Ovary (tissue), 9 donors: ENCODE data around the gene C22orf42. TPM values are rescaled to one million over a fixed set of nuclear protein-coding genes. Genes with fewer than 3 reads are reported as not detected.

Experiments
- DNase-seq, 5 donors: peaks; one replicate each; pipeline ENCODE4 v3.0.0-alpha.2; 2019 to 2020
- H3K27ac ChIP-seq, 2 donors: fragments of 200-600 bp; one replicate each; pipeline versions ENCODE4 v1.5.1 to v1.8.0; 2019 to 2022
- H3K27me3 ChIP-seq: fragments of 200-600 bp; one replicate; pipeline ENCODE4 v1.8.0; 2022
- H3K36me3 ChIP-seq: fragments of 200-600 bp; sonication (generic); one replicate; pipeline ENCODE4 v1.5.1; 2019
- H3K4me1 ChIP-seq: one replicate; pipeline ENCODE4 v1.8.1; 2013; ENCODE audit warnings: mild to moderate bottlenecking, moderate library complexity; ENCODE audit not compliant: insufficient read depth
- H3K4me3 ChIP-seq: fragments of 200-600 bp; sonication (generic); one replicate; pipeline ENCODE4 v1.5.1; 2017
- H3K9me3 ChIP-seq, 2 donors: fragments of 200-600 bp in 1 of 2; sonication (generic) in 1 of 2; one replicate each; pipeline versions ENCODE4 v1.5.1 to v1.8.1; 2013 to 2019; ENCODE audit warnings: mild to moderate bottlenecking in 1 of 2, moderate library complexity in 1 of 2
- EP300 ChIP-seq: sonication (generic); formaldehyde crosslinking; IDR thresholded peaks from one replicate; pipeline ENCODE4 v1.6.1; 2017; ENCODE audit warnings: antibody characterized with exemption
- POLR2A ChIP-seq: fragments of 450-650 bp; IDR thresholded peaks from one replicate; pipeline ENCODE4 v1.6.1; 2017; ENCODE audit warnings: antibody characterized with exemption, mild to moderate bottlenecking, moderate library complexity
- WGBS, 3 donors: extraction: QIAGEN DNeasy Blood & Tissue Kit in 1 of 3; methylation state at CpG; one replicate each; pipeline versions ENCODE4 v1.1.5 to v1.1.7; 2013 to 2017; 5-methylcytosine and 5-hydroxymethylcytosine counted together
- intact Hi-C, 4 donors: fragments of 100-400 bp; cut with DNase I; formaldehyde crosslinking; loops; one replicate each; pipeline versions ENCODE4 v1.11.0 to v1.15.1; 2022 to 2023
- polyA plus RNA-seq, 2 donors: library from polyadenylated mRNA; stranded (reverse); fragments of 200-250 nt in 1 of 2; fragments of 350-450 nt in 1 of 2; fragmentation: Illumina TruSeq in 1 of 2; extraction: RNeasy Lipid Tissue Mini Kit (QIAGEN cat#74804) in 1 of 2; gene quantifications; one replicate each; pipeline ENCODE4 v1.2.3, GENCODE V29; 2013 to 2014
- total RNA-seq, 7 donors: library from RNA; depleted of rRNA in 2 of 7; stranded (reverse); fragments of >200 nt in 2 of 7; fragmentation: NEBNext Ultra II Directional in 3 of 7; extraction: Animal tissue kit (Norgen Biotek cat#: 25700) in 3 of 7; gene quantifications; one replicate each; pipeline versions ENCODE4 v1.1.0 to v1.2.4, GENCODE V29; 2016 to 2023
- TF ChIP-seq, protein P1 (sequence below), 3 donors: fragments of 450-650 bp in 2 of 3; fragments of 200-600 bp in 1 of 3; IDR thresholded peaks; one replicate each; pipeline versions ENCODE4 v1.5.1 to v1.8.0; 2016 to 2022; ENCODE audit warnings: antibody characterized with exemption in 3 of 3, mild to moderate bottlenecking in 1 of 3
- donor health status: DM: no; HTN: no; CAD: no; lungs with moderate emphysema.
- donor health status: DM: no; HTN: no; CAD: no.
- donor health status: Bipolar disorder and iron deficiency.
- donor health status: DM: yes; HTN: yes; CAD: no.
- donor health status: DM: no; HTN: no; CAD: no.
- donor health status: DM: yes; HTN: yes; CAD: no.

The C22orf42 gene
- total and polyA plus RNA-seq, 9 donors: not detected

DNA sequence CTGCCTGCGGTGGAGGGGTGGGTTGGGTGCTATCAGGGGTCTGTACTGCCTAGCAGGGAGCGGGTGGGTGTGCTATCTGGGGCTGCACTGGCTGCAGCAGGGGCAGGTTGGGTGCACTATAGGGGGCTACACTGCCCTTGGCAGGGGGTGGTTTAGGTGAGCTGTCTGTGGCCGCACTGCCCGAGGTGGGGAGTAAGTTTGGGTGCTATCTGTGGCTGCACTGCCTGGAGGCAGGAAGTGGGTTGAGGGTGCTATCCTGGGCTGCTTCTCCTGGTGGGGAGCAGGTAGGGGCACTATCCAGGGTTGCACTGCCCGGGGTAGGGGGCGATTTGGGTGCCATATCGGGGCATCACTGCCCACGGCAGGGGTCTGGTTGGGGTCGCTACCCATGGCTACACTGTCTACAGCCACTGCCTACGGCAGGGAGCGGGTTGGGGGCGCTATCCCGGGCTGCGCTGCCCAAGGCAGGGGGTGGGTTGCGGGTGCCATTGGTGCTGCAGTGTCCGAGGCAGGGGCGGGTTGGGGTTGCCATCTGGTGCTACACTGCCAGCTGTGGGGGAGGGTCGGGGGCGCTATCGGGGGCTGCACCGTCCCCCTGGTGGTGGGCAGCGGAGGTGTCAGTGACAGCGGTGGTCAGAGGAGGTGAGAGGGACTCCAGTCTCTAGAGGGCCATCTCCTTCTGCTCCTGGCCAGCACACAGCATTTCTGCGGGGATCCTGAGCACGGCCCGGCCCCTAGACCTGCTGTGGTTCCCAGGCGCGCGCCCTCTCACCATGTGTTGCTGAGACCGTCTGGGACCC lies 47.1 kb upstream of the C22orf42 start:
- WGBS, 3 donors: 82 to 96% (median 91%) methylated on average over 10 to 30 of the region's 30 CpGs
- Histone ChIP-seq H3K4me1 (peaks cover 2% of the 10 kb centered on the region), H3K27ac (no peak overlapping the region), H3K4me3 (no peak overlapping the region), H3K9me3 (no peaks in the 10 kb centered on the region), H3K36me3 (no peaks in the 10 kb centered on the region), H3K27me3 (no peaks in the 10 kb centered on the region)
- no peak for TF ChIP-seq POLR2A
- no peak for DNase-seq
- intact Hi-C loops: no loop called here

DNA sequence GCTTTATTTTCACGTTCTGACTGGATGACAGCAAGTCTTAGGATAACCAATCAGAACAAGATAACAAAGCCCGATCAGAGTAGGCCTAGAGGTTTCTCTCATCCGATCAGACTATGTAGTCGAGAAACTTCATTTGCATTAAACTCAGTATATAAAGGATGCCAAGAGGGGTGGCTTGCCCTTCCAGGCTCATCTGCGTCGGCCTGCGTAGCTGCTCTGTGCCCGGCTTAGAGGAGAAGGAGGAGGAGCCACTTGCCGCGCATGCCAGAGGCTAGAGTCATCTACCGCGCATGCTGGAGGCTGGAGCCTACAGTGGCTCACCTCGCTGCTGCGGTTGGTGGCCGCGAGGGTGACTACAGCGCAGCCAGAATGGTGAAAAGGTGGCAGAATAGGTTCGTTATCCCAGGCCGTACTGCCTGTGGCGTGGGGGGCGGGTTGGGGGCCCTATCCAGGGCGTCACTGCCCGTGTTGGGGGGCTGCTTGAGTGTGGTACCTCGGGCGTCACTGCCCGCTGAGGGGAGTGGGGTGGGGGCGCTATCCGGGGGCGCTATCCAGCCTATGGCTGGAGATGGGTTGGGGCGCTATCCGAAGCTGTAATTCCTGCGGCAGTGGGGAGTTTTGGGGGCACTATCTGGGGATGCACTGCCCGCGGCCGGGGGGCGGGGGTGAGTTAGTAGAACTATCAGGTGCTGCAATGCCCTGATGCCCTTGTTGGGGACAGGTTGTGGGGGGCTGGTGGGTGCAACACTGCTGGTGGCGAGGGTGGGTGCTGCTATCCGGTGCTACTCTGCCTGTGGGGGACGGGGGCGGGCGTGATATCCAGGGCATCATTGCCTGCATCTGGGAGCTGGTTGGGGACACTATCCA lies 46.0 kb upstream of the C22orf42 start, which contains the start of gene RFPL2:
TSS of gene RFPL2 (minus strand) at position 218 of the 867 bp plus-strand sequence. CDS start 2,622 bp downstream, outside the sequence.
- H3K27me3 ChIP-seq: no peaks in the 10 kb centered on the region

DNA sequence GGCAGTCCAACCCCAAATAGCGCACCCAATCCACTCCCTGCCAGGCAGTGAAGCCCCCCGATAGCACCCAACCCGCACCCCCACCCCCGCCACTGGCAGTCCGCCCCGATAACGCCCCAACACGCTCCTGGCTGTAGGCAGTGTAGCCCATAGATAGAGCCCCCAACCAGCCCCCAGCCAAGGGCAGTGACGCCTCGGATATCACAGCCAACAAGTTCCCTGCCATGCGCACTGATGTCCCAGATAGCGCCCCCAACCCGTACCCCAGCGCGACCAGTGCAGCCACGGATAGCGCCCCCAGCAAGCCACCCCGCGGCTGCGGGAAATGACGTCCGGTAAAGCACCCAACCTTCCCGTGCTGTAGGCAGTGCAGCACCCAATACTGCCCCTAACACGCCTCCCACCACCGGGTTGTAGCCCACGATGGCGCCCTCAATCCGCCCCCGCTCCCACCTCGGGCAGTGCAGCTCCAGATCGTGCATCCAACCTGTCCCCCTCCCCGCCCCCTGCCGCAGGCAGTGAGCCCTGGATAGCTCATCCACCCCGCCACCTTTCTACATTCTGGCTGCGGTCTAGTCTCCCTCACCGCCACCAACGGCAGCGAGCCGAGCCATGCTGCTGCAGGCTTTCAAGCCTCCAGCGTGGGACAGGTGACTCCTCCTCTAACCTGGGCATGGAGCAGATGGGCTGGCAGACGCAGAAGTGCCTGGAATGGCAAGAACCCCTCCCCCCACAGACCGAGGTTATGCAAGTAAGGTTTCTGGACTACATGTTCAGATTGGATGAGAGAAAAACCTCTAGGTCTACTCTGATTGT lies 45.1 kb upstream of the C22orf42 start:
- no peak overlapping the region for H3K27ac ChIP-seq
- H3K4me3 ChIP-seq: no peak overlapping the region
- intact Hi-C loops: no loop called here
- no peaks in the 10 kb centered on the region for H3K36me3 ChIP-seq
- H3K27me3 ChIP-seq: no peaks in the 10 kb centered on the region
- H3K9me3 ChIP-seq: no peaks in the 10 kb centered on the region
- TF ChIP-seq EP300: no peak
- TF ChIP-seq, protein P1, sequence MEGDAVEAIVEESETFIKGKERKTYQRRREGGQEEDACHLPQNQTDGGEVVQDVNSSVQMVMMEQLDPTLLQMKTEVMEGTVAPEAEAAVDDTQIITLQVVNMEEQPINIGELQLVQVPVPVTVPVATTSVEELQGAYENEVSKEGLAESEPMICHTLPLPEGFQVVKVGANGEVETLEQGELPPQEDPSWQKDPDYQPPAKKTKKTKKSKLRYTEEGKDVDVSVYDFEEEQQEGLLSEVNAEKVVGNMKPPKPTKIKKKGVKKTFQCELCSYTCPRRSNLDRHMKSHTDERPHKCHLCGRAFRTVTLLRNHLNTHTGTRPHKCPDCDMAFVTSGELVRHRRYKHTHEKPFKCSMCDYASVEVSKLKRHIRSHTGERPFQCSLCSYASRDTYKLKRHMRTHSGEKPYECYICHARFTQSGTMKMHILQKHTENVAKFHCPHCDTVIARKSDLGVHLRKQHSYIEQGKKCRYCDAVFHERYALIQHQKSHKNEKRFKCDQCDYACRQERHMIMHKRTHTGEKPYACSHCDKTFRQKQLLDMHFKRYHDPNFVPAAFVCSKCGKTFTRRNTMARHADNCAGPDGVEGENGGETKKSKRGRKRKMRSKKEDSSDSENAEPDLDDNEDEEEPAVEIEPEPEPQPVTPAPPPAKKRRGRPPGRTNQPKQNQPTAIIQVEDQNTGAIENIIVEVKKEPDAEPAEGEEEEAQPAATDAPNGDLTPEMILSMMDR (IDR thresholded peaks at IDR 0.05): no peak
- TF ChIP-seq POLR2A: no peak
- 29 to 53% (median 51%) methylated on average over 41 to 42 of the region's 42 CpGs for WGBS, 3 donors
- peaks cover 2% of the 10 kb centered on the region for H3K4me1 ChIP-seq
- no peak for DNase-seq

More for the DNA sequence above, 46.0 kb upstream of the C22orf42 start, which contains the start of gene RFPL2:
- DNase-seq: no peak
- H3K9me3 ChIP-seq: no peaks in the 10 kb centered on the region
- H3K27ac ChIP-seq: no peak within 1 kb of the TSS
- intact Hi-C loops: no loop called here
- TF ChIP-seq EP300 (no peak), POLR2A (no peak)
- TF ChIP-seq, protein P1 (IDR thresholded peaks at IDR 0.05): no peak
- no peaks in the 10 kb centered on the region for H3K36me3 ChIP-seq
- H3K4me3 ChIP-seq: no peak within 1 kb of the TSS
- WGBS, 3 donors: 55 to 80% (median 71%) methylated on average over 40 to 41 of the region's 41 CpGs
- peaks cover 2% of the 10 kb centered on the region for H3K4me1 ChIP-seq

- no peak overlapping the region for H3K4me3 ChIP-seq
- peaks cover 2% of the 10 kb centered on the region for H3K4me1 ChIP-seq
- H3K36me3 ChIP-seq: no peaks in the 10 kb centered on the region
- intact Hi-C loops: no loop called here
- TF ChIP-seq, protein P1 (IDR thresholded peaks at IDR 0.05): no peak
- TF ChIP-seq EP300: no peak
- no peak for TF ChIP-seq POLR2A
- 18 to 32% (median 24%) methylated on average over 51 to 53 of the region's 53 CpGs for WGBS, 3 donors
- H3K9me3 ChIP-seq: no peaks in the 10 kb centered on the region
- no peaks in the 10 kb centered on the region for H3K27me3 ChIP-seq
- DNase-seq: no peak
- H3K27ac ChIP-seq: no peak overlapping the region
These were observed 44.3 kb upstream of the C22orf42 start for GRCh38 chr22:32203181-32204039.
